GM19467 (cell line): ENCODE measurements around the gene GATAD2B.

Experiments used
- ATAC-seq: cut with Tn5 transposase; IDR thresholded peaks from one replicate; pipeline ENCODE4 v1.9.1; 2021; ENCODE audit warnings: mild to moderate bottlenecking, moderate library complexity; ENCODE audit not compliant: unreplicated experiment

The GATAD2B gene

DNA sequence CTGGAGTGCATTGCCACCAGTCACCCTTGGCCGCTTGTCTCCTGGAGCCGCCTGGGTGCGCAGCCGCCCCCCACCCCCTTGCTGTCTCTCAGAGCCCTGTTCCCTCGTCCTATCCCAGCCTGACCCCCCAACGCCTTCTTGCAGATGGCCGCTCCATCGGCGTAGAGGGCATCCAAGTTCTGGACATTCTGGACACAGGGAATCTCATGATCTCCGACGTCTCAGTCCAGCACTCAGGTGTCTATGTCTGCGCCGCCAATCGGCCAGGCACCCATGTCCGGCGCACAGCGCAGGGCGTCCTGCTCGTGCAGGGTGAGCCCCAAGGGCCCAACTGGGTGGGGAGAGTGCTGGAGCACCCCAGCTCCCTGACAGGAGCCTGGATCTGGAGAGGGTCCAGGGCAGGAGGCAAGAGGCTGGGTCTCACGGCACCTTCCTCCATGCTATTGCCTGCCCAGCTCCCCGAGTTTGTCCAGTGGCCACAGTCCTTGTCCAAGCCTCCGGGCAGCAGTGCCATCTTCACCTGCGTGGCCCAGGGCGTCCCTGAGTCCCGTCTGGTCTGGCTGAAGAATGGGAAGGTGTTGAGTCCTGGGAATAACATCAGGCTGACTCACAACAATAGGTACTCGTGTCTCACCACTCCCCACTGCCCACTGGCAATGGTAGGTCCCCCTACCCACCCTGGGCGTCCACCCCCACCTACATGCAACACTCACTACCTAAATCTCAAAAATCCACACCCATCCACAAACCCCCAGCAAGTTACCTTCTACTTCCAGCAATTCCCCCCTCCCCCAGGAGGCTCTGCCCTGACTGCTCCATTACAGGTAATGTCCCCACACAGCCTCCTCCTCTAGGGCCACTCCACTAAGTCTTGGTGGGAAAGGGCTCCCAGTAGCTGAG lies 123.0 kb downstream of the GATAD2B start:
- no peak for ATAC-seq

DNA sequence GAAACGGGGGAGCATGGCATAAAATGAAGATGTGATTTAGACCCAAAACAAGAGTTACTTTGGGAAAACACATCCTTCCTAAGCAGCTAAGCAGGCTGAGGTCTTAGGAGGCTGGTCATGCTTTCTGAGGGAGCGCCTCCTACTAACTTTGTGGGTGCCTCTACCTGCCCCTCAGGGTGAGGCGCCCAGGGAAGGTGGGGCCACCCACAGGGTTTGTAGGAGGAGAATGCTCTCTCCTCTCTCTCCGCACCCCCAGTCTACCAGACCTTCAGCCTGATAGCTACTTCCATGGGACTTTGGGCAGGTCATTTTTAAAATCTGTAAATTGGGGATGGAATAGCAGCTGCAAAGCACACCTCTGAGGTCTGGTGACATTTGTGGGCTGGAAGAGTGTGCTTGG lies 123.8 kb downstream of the GATAD2B start:
- ATAC-seq, result no peak

DNA sequence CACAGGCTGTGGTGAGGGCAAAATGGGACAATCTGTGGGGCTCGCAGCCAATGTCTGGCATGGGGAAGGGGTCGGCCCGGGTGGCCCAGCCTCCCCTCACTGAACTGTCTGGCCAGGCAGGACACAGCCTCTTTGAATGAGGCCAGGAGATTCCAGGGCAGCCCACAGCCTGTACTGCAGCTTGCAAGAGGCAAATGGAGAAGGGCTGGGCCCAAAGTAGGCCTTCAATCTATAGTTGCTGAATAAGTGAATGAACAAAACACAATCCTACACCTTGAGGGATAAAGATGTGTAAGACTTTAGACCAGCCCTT lies 124.3 kb downstream of the GATAD2B start:
- no peak for ATAC-seq

DNA sequence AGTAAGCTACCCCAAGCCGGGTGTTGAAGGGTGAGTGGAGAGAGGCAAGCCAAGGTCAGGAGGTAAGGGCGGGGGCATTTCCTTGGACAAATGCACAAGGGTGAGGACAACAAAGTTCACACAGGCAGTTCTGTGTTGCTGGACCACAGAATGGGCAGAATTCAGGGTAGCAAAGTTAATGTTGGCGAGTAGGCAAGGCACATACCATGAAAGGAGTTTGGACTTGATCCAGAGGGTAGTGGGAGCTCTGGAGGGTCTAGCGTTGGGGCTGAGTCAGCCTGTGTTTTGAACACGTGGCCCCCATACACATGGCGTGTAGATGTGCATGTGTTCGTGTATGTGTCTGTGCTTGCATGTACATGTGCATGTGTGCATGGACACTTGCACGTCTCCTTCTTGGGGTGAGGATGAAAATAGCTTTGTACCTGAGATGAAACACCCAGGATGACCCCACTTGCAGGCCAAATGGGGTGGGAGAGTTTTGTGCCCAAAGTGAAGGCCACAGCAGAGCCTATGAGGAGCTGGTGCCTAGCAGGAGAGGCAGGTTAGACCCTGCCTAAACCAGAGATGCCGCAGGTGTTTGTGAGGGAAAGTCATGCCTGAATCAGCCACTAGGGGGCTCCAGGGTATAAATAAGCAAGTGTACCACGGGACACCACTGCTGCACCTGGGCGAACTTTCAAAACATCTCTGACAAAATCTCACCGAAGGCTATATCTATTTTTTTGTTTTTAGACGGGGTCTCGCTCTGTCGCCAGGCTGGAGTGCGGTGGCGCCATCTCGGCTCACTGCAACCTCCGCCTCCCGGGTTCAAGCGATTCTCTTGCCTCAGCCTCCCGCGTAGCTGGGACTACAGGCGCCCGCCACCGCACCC lies 125.7 kb downstream of the GATAD2B start:
- ATAC-seq, result no peak

DNA sequence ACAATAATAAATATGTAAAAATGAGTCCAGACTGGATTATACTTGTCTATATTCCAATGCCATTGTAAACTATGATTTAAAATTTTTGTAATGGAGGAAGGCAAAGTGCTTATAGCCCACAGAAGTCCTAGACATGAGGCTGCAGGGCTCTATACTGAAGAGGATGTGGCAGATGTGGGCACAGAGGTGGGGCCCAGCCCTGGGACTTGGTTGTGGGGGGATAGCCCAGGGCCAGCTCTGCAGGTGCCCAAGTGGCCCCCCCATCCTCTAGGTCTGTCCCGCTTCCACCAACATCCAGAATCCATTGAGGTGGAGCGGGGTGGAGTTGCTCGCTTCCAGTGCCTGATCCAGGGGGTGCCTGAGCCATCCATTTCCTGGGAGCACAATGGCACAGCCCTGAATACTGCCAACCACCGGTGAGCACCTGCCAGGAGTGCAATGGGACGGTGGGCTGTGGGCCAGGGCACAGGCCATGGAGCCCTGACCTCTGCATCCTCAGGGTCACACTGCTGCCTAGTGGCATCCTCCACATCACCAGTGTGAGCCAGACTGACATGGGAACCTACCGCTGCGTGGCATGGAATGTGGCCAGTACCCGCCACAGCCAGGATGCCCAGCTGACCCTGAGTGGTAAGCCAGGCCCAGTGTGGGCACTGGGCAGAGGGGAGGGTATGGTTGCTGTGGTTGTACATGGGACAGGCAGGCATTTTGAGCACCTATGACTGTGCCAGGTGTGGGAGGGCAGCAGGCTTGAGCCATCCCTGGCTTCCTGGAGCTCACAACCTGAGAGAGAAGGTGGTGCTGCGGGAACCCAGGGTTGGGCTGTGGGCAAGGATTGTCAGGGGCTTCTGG lies 126.6 kb downstream of the GATAD2B start:
- no peak for ATAC-seq

DNA sequence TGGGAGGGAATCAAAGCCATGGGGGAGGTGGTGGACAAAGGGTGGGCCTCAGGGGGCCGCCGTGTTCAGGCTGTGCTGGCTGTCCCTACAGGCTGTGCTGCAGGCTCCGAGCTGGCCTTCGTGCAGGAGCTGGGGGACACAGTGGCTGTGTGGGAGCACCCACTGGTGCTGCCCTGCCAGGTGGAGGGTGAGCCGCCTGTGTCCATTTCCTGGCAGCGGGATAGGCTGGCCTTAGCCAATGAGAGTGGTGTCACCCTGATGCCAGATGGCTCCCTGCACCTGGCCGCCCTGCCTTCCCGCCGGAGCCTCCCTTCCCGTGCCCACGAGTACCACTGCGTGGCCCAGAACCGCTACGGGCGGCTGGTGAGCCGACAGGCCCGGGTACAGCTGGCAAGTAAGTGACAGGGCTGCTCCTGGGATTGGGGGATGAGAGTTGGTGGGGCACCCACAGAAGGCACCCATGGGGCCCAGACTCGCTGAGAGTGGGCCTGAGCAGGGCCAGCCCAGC lies 127.4 kb downstream of the GATAD2B start:
- ATAC-seq, result no peak

DNA sequence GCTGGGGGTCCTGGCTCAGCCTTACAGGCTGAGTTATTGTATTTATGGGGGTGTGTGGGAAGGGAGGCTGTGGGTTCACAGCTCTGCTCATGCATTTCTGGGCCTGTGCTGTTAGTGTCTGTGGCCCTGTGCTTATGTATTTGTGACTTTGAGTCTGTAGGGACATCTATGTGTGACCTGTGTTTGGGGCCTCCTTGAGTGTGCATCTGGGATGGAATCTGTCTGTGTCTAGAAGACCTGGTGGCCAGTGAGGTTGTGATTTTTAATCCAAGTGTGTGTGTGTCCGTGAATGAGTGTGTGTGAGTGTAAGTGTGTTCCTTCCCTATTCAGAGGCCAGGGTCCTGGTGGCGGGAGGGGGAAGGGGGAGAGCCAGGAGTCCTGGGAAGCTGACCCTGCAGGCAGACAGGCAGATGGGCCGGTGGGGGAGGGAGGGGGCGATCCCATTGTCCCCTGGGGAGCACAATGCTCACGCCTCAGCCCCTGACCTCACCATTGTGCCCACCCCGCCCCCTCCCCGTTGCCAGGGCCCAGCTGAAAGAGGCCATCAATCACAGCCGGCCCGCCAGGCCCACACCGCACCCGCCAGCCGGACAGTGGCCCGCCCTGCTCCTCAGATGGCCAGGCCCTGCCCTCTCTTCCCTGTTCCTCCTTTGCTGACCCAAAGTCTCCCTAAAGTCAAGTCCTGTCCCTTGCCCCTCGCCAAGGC lies 128.0 kb downstream of the GATAD2B start:
- ATAC-seq, result no peak

DNA sequence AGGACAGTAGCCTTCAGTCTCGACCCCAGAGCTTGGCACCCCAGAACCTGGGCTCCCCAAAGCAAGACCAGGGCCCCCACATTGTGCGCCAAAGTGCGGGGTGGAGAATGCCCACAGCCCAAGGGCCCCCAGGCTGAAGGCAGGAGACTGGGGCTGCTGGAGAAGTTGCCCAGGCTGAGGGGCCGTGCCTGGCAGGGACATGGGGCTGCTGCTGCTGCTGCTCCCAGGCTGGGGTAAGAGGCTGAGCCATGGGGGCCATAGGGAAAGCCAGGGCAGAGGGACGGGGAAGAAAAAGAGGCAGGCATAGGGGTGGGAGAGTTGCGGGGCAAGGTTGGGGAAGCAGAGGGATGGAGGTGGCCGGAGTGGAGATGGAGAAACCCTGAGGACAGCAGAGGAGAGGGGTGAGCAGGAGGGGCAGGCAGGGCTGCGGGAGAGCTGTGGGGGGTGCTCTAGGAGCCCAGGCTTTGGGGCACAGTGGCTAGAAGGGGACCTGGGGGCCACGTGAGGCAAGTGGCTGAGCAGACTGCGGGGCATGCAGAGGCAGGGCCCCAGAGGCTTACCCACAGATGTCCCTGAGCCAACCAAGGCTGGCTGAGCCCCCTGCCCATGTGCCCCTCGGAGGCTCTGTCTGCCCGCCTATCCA lies 128.7 kb downstream of the GATAD2B start:
- no peak for ATAC-seq

DNA sequence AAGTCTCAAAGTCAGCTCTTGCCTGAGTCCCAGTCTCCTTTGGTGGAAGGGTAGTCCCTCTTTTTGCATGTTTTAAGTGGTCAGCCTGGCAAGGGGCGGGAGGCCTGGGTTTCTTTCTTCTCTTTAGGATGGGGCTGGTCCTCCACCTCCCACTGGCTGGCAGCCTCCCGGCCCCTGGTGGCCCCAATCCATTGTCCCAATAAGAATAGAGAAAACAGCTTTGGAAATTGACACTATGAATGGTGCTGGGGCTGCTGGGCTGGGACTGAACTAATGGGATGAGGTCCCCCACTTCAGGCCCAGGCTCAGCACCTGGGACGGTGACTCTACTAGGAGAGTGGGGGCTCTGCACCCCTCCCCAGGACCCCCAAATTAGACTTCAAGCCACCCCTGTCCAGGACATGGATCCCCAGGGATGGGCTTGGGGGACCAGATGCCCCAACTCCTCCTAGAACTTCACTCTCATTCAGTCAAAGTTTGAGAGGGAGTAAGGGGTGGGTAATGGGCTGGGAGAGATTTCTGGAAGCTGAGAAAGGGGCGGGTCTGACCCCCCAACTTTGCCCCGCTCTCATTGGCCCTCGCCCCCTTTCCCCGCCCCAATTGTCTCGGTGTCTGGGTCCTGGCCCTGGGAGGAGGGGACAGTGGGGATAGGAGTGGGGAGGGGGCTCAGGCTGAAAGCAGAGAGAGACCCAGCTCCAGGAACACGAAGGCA lies 129.4 kb downstream of the GATAD2B start:
- no peak for ATAC-seq

DNA sequence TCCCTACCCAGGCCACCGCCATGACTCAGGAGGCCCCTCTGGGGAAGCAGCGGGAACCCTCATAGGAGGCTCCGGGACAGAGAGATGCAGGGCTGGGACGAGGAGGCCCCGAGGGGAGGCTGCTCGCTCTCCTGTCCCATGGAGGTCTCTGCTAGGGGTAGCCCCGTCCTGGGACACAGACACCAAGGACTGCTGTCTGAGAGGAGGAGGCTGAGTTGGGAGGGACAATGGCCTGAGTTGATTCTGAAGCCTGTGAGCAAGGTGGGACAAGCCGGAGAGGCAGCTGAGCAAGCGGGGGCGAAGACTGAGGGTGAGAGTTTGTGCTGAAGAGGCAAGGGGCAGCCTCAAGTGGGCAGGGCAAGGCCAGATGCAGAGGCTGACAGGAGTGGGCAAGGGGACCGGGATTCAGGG lies 130.1 kb downstream of the GATAD2B start:
- ATAC-seq, result no peak

DNA sequence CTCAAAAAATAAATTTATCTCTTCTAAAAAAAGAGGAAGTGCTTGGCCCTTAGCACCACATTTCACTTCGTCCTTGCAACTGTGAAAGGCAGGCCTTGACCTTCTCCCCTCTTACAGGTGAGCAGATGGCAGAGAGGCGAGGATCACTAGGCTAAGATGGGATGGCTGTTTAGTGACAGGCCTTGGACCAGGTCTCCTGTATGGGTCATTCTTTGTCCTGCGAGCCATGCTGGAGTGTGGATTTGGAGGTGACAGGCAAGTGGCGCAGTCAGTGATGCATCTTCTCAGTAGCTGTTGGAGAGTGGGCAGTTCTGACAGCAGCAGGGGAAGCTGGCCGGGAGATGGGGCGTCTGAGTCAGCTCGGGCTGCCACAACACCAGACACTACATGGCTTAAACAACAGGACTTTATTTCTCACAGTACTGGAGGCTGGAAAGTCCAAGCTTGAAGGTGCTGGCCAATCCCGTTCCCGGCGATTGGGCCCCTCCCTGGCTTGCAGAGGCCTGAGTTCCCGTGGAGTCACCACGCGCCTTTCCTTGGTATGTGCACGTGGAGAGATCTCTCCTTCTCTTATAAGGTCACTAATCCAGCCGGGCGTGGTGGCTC lies 131.0 kb downstream of the GATAD2B start:
- no peak for ATAC-seq

DNA sequence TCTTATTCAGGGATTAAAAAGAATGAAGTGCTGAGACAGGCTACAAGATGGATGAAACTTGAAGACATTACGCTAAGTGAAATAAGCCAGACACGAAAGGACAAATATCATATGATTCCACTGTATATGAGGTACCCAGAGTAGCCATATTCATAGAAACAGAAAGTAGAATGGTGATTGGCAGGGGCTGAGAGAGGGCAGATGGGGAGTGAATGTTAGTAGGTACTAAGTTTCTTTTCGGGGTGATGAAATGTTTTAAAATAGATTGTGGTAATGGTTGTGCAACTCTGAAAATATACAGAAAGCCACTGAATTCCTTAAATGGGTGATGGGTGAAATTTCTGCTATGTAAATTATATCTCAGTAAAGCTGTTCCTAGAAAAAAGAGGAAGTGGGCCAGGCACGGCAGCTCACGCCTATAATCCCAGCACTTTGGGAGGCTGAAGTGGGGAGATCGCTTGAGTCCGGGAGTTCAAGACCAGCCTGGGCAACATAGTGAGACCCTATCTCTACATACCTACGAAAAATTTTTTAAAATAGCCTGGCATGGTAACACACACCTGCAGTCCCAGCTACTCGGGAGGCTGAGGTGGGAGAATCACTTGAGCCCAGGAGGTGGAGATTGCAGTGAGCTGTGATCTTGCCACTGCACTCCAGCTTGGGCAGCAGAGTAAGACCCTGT lies 131.7 kb downstream of the GATAD2B start:
- ATAC-seq, result peak; percentile 82

DNA sequence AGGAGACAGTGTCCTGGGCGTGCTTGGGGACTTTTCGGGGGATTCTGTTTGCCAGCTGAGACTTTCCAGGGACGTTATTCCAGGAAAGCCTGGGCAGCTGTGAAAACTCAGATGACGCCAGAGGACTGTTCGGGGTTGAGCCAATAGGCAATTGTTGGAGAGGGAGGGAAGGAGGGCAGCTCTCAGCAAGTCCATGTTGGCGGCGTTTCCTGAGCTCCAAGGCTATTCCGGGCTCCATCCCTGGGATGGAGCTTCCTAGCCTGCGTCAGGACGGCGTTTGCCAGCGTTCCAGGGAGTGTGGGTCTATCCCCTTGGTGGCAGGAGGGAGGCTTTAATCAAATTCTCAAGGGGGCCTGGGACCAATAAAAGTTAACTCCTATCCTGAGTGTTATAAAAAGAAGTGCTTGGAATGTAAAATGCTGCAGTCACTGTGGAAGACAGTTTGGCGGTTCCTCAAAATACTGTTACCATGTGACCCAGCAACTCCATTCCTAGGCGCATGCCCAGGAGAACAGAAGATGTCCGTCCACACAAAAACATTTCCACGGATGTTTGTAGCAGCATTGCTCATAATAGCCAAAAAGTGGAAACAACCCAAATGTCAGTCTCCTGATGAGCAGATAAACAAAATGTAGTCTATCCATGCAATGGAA lies 132.3 kb downstream of the GATAD2B start:
- no peak for ATAC-seq

DNA sequence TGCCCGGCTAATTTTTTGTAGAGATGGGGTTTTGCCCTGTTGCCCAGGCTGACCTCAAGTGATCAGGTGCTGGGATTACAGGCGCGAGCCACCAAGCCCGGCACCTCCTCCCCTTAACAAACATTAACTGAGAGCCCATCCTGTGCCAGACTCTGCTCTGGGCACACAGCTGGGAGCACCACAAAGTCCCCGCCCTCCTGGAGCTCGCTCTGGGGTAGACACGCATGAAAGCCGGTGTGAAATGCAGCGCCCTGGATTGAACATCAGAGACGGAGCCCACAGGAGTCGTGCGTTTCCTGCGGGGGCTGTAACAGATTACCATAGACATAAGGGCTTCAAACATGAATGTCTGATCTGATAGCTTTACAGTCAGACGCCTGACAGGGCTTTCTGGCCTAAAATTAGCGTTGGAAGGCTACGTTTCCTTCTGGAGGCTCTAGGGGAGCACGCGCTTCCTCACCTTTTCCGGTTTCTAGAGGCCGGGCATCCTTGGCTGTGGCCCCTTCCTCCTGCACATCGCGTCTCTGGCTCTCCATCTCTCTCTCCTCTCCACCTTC lies 133.2 kb downstream of the GATAD2B start:
- no peak for ATAC-seq

DNA sequence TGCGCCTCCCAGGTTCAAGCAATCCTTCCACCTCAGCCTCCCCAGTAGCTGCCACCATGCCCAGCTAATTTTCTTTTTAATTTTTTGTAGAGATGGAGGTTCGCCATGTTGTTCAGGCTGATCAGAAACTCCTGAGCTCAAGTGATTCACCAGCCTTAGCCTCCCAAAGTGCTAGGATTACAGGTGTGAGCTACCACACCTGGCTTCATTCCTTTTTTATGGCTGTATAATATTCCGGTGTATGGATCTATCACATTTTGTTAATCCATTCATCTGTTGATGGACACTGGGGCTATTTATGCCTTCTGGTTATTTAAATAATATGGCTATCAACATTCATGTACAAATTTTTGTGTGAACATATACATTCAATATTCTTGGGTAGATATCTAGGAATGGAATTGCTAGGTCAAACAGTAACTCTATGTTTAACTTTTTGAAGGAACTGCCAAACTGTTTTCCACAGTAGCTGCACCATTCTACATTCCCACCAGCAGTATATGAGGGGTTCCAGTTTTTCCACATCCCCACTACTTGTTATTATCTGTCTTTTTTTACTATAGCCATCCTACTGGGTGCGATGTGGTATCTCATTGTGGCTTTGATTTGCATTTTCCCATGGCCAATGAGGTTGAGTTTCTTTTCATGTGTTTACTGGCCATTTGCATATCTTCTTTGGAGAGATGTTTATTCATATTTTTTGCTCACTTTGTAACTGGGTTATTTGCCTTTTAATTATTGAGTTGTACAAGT lies 136.6 kb downstream of the GATAD2B start:
- ATAC-seq, result no peak
